Activated CD8-positive, alpha-beta T cell treated with anti-CD3 and anti-CD28 coated beads for 36 hours (primary cell): ENCODE results near the gene NUP153. TPM values are rescaled to one million over a fixed set of nuclear protein-coding genes. Genes with fewer than 3 reads are reported as not detected.

Experiments
- ATAC-seq: fragments of 200-7000 bp; cut with Tn5 transposase; one replicate; pipeline ENCODE4 v1.10.0; 2021; ENCODE audit warnings: mild to moderate bottlenecking, moderate library complexity
- CTCF ChIA-PET: fragments of 350-600 bp; sonication (Branson Sonifier 250); formaldehyde crosslinking; loops from one replicate; lab custom pipeline; 2021; ENCODE audit warnings: antibody characterized with exemption; lab: Charles Lee
- POLR2A ChIA-PET: fragments of 350-600 bp; sonication (Branson Sonifier 250); formaldehyde crosslinking; loops from one replicate; lab custom pipeline; 2021; ENCODE audit warnings: antibody characterized with exemption; lab: Charles Lee
- DNase-seq: peaks from one replicate; pipeline ENCODE4 v3.0.0-alpha.2; 2020
- H3K27ac Mint-ChIP-seq: one replicate; pipeline ENCODE4 v1.8.0; 2021; ENCODE audit warnings: mild to moderate bottlenecking, mixed read lengths
- H3K27me3 Mint-ChIP-seq: one replicate; pipeline ENCODE4 v1.8.0; 2021; ENCODE audit warnings: mixed read lengths
- H3K36me3 Mint-ChIP-seq: one replicate; pipeline ENCODE4 v1.8.0; 2021; ENCODE audit warnings: low read depth, mixed read lengths
- H3K4me1 Mint-ChIP-seq: one replicate; pipeline ENCODE4 v1.8.0; 2021; ENCODE audit warnings: low read depth, mixed read lengths
- H3K4me3 Mint-ChIP-seq: one replicate; pipeline ENCODE4 v1.8.0; 2021; ENCODE audit warnings: mild to moderate bottlenecking, moderate library complexity, mixed read lengths
- H3K9me3 Mint-ChIP-seq: one replicate; pipeline ENCODE4 v1.8.0; 2021; ENCODE audit warnings: mixed read lengths
- CTCF ChIP-seq: fragments of 200-600 bp; IDR thresholded peaks from one replicate; pipeline ENCODE4 v1.8.0; 2022; ENCODE audit warnings: antibody characterized with exemption, mild to moderate bottlenecking
- intact Hi-C: fragments of 100-400 bp; cut with micrococcal nuclease; formaldehyde crosslinking; loops from one replicate; pipeline ENCODE4 v1.10.0; 2022
- total RNA-seq, 2 experiments: library from RNA; stranded (reverse); gene quantifications; one replicate each; pipeline ENCODE4 v1.2.3, GENCODE V29; 2021

Gene NUP153
- total RNA-seq, 2 experiments from 2014 or later: 76.4 to 78.2 TPM

GRCh38 chr6:17684134-17684533 is 22.6 kb downstream of the NUP153 start:
- no peak for ATAC-seq
- no peak for TF ChIP-seq CTCF
- no peaks in the 10 kb centered on the region for H3K27me3 Mint-ChIP-seq
- H3K27ac Mint-ChIP-seq: no peak overlapping the region
- no peaks in the 10 kb centered on the region for H3K9me3 Mint-ChIP-seq
- DNase-seq: no peak
- intact Hi-C loops: no loop called here
- no peak overlapping the region for H3K4me3 Mint-ChIP-seq
- ChIA-PET CTCF (interaction anchor here (1.2 kb wide), 1 partner anchor 18 kb away, joined by 9 read pairs; no protein-coding TSS in a partner anchor), POLR2A (interaction anchor here (1.8 kb wide), 1 partner anchor 8 kb away, joined by 3 read pairs; no protein-coding TSS in a partner anchor)
- peaks cover 51% of the 10 kb centered on the region for H3K4me1 Mint-ChIP-seq
- peaks cover 70% of the 10 kb centered on the region for H3K36me3 Mint-ChIP-seq

GRCh38 chr6:17683428-17683827 is 23.3 kb downstream of the NUP153 start:
- DNase-seq (no peak), ATAC-seq (no peak)
- intact Hi-C loops: no loop called here
- no peak overlapping the region for H3K27ac Mint-ChIP-seq
- H3K4me3 Mint-ChIP-seq: no peak overlapping the region
- no peak for TF ChIP-seq CTCF
- peaks cover 57% of the 10 kb centered on the region for H3K4me1 Mint-ChIP-seq
- H3K27me3 Mint-ChIP-seq: no peaks in the 10 kb centered on the region
- ChIA-PET CTCF (interaction anchor here (0.8 to 1.2 kb wide), 2 partner anchors 18 to 19 kb away, joined by 4 to 9 read pairs; no protein-coding TSS in a partner anchor), POLR2A (interaction anchor here (1.8 kb wide), 1 partner anchor 9 kb away, joined by 3 read pairs; no protein-coding TSS in a partner anchor)
- peaks cover 67% of the 10 kb centered on the region for H3K36me3 Mint-ChIP-seq
- no peaks in the 10 kb centered on the region for H3K9me3 Mint-ChIP-seq

GRCh38 chr6:17679726-17680125 is 27.0 kb downstream of the NUP153 start:
- no peak overlapping the region for H3K27ac Mint-ChIP-seq
- H3K4me1 Mint-ChIP-seq: peaks cover 65% of the 10 kb centered on the region

GRCh38 chr6:17677602-17678001 is 29.1 kb downstream of the NUP153 start:
- ChIA-PET POLR2A (interaction anchor here (1.1 kb wide), 1 partner anchor 14 kb away, joined by 4 read pairs; no protein-coding TSS in a partner anchor), CTCF (no interaction called here)
- Mint-ChIP-seq H3K4me1 (peaks cover 63% of the 10 kb centered on the region), H3K4me3 (no peak overlapping the region), H3K36me3 (peaks cover 58% of the 10 kb centered on the region), H3K27ac (peak overlapping the region; percentile 31), H3K27me3 (no peaks in the 10 kb centered on the region), H3K9me3 (no peaks in the 10 kb centered on the region)
- no peak for DNase-seq
- no peak for TF ChIP-seq CTCF
- no peak for ATAC-seq
- intact Hi-C loops: no loop called here

More at GRCh38 chr6:17679726-17680125, 27.0 kb downstream of the NUP153 start:
- DNase-seq (no peak), ATAC-seq (no peak)
- ChIA-PET CTCF (no interaction called here), POLR2A (interaction anchor here (0.7 to 1.4 kb wide), 2 partner anchors 18 to 22 kb away, joined by 3 to 5 read pairs; no protein-coding TSS in a partner anchor)
- Mint-ChIP-seq H3K4me3 (no peak overlapping the region), H3K36me3 (peaks cover 59% of the 10 kb centered on the region), H3K27me3 (no peaks in the 10 kb centered on the region), H3K9me3 (no peaks in the 10 kb centered on the region)
- intact Hi-C loops: no loop called here
- no peak for TF ChIP-seq CTCF

GRCh38 chr6:17673543-17674254 is 33.0 kb downstream of the NUP153 start:
- CTCF ChIA-PET: interaction anchor here (1.1 to 1.6 kb wide), 2 partner anchors 28 to 131 kb away, joined by 3 to 4 read pairs; no protein-coding TSS in a partner anchor
- H3K4me3 Mint-ChIP-seq: no peak overlapping the region
- no peaks in the 10 kb centered on the region for H3K9me3 Mint-ChIP-seq
- peaks cover 34% of the 10 kb centered on the region for H3K4me1 Mint-ChIP-seq
- POLR2A ChIA-PET: interaction anchor here (2.3 kb wide), 1 partner anchor 13 kb away, joined by 7 read pairs; no protein-coding TSS in a partner anchor
- peak; percentile 32 for TF ChIP-seq CTCF
- DNase-seq: peak; percentile 12
- intact Hi-C loops: no loop called here
- peaks cover 64% of the 10 kb centered on the region for H3K36me3 Mint-ChIP-seq
- no peaks in the 10 kb centered on the region for H3K27me3 Mint-ChIP-seq
- H3K27ac Mint-ChIP-seq: peak overlapping the region; percentile 66
- peak; percentile 75 for ATAC-seq
